Measurements from ENCODE around the gene TMEM272.

- TF ChIP-seq, protein P1, sequence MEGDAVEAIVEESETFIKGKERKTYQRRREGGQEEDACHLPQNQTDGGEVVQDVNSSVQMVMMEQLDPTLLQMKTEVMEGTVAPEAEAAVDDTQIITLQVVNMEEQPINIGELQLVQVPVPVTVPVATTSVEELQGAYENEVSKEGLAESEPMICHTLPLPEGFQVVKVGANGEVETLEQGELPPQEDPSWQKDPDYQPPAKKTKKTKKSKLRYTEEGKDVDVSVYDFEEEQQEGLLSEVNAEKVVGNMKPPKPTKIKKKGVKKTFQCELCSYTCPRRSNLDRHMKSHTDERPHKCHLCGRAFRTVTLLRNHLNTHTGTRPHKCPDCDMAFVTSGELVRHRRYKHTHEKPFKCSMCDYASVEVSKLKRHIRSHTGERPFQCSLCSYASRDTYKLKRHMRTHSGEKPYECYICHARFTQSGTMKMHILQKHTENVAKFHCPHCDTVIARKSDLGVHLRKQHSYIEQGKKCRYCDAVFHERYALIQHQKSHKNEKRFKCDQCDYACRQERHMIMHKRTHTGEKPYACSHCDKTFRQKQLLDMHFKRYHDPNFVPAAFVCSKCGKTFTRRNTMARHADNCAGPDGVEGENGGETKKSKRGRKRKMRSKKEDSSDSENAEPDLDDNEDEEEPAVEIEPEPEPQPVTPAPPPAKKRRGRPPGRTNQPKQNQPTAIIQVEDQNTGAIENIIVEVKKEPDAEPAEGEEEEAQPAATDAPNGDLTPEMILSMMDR (CRISPR knock-in tag; IDR thresholded peaks at IDR 0.05) = no peak
- no peak for TF ChIP-seq KDM1A (CRISPR knock-in tag; IDR thresholded peaks at IDR 0.05)
- no peak for TF ChIP-seq POLR2A (IDR thresholded peaks at IDR 0.05; ENCODE audit: insufficient read depth in 1 of 2, low read depth in 2 of 2, low read length in 2 of 2)
- TF ChIP-seq POLR2AphosphoS5 (IDR thresholded peaks at IDR 0.05; ENCODE audit: low read depth, low read length) = no peak
Observed at GRCh38 chr13:51769455-51770127, 75.4 kb downstream of the TMEM272 start.

All from HepG2 (cell line).